Stimulated activated CD4-positive, alpha-beta T cell treated with anti-CD3 and anti-CD28 coated beads, Interleukin-2, amount 100 ng/mL, for 48 hours (primary cell): ENCODE results near the gene GGT6.

Source experiments
- DNase-seq, 2 donors: peaks; one replicate each; pipeline ENCODE4 v3.0.0-alpha.2; 2020

The GGT6 gene

GRCh38 chr17:4519361-4519788, 41.0 kb downstream of the GGT6 start:
- DNase-seq, result no peak

GRCh38 chr17:4518901-4519300, 41.5 kb downstream of the GGT6 start:
- DNase-seq, result no peak

GRCh38 chr17:4516735-4517134, 43.6 kb downstream of the GGT6 start:
- DNase-seq, result no peak

GRCh38 chr17:4515501-4515900, 44.9 kb downstream of the GGT6 start:
- DNase-seq, result no peak

- no peak for DNase-seq
Observed at GRCh38 chr17:4514779-4515178, 45.6 kb downstream of the GGT6 start.

GRCh38 chr17:4514206-4514605, 46.2 kb downstream of the GGT6 start:
- no peak for DNase-seq

- DNase-seq, result no peak
Observed at GRCh38 chr17:4513113-4514032, 47.0 kb downstream of the GGT6 start.

- DNase-seq, result no peak
Observed at GRCh38 chr17:4512156-4513112, 47.9 kb downstream of the GGT6 start.

- no peak for DNase-seq
Observed at GRCh38 chr17:4511199-4511932, 49.0 kb downstream of the GGT6 start.

- no peak for DNase-seq
Observed at GRCh38 chr17:4510618-4510941, 49.8 kb downstream of the GGT6 start.

- no peak for DNase-seq
Observed at GRCh38 chr17:4509923-4510617, 50.3 kb downstream of the GGT6 start.

- DNase-seq, result no peak
Observed at GRCh38 chr17:4509401-4509800, 51.0 kb downstream of the GGT6 start.

- DNase-seq, result no peak
Observed at GRCh38 chr17:4508207-4508606, 52.2 kb downstream of the GGT6 start.

GRCh38 chr17:4507361-4508111, 52.8 kb downstream of the GGT6 start:
- DNase-seq, result no peak
